Gastrocnemius medialis (tissue), 4 donors: ENCODE measurements around the gene NR1H4.
"Not testable (repeated sequence)": the region's sequence is repeated elsewhere in the genome, so short reads cannot be mapped to it uniquely, and the experiment has no call there.

Experiments
- CTCF ChIP-seq, 5 experiments: fragments of 450-650 bp in 3 of 5; fragments of 200-600 bp in 2 of 5; sonication (generic) in 2 of 5; IDR thresholded peaks in 4 of 5; conservative IDR thresholded peaks in 1 of 5; 1 replicate in 4 of 5; 2 replicates in 1 of 5; pipeline ENCODE4 v1.5.1; 2016 to 2019; ENCODE audit warnings: antibody characterized with exemption in 5 of 5, mild to moderate bottlenecking in 3 of 5, moderate library complexity in 3 of 5
- POLR2A ChIP-seq, 2 donors: fragments of 450-650 bp; IDR thresholded peaks; one replicate each; pipeline ENCODE4 v1.6.1; 2017; ENCODE audit warnings: antibody characterized with exemption in 2 of 2, mild to moderate bottlenecking in 2 of 2, moderate library complexity in 2 of 2

GRCh38 chr12:100559261-100559660, 85.6 kb downstream of the NR1H4 start:
- not testable (repeated sequence) for TF ChIP-seq POLR2A (IDR thresholded peaks at IDR 0.05); CTCF (IDR thresholded peaks at IDR 0.05 in 4 of 5, conservative IDR thresholded peaks at IDR 0.05 in 1 of 5)
